GM19351 (cell line): ENCODE results near the gene MARCKSL1.

ENCODE experiments used
- ATAC-seq: cut with Tn5 transposase; IDR thresholded peaks from one replicate; pipeline ENCODE4 v1.9.1; 2021; ENCODE audit warnings: mild to moderate bottlenecking, moderate library complexity; ENCODE audit not compliant: unreplicated experiment

The MARCKSL1 gene

DNA sequence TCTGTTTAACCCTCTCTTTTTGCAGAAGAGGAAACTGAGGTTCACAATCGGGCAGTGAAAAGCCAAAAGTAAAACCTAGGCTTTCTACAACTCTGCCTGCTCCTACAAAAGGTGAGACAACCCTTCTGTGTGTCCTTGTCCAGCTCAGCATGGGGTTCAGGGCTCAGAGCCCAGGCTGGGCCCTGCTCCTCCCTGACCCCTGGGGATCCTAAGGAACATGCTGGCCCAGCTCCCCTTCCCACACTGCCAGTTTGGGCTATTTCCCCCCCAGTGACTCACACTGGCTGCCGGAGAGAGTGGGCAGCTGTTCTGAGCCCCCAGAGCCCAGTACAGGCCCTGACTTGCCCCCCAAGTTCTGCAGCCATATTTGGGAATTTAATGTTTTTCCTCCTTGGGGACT is 17.4 kb upstream of the MARCKSL1 start:
- no peak for ATAC-seq

DNA sequence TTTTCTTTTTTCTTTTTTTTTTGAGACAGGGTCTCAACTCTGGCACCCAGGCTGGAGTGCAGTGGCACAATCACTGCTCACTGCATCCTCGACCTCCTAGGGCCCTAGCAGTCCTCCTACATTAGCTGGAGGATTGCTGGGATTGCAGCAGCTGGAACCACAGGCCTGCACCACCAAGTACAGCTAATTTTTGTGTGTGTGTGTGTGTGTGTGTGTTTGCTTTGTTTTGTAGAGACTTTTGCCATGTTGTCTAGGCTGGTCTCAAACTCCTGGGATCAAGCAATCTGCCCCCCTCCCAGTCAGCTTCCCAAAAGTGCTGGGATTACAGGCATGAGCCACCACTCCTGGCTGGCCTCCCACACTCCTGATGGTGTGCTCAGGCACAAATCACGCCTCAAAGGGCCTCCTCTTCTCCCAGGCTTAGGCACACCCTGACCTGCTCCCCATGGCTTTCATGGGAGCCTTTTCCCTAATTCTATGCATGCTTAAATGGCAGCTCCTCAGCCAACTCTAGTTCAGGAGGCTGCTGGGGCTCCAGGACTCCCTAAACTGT is 16.9 kb upstream of the MARCKSL1 start:
- no peak for ATAC-seq

DNA sequence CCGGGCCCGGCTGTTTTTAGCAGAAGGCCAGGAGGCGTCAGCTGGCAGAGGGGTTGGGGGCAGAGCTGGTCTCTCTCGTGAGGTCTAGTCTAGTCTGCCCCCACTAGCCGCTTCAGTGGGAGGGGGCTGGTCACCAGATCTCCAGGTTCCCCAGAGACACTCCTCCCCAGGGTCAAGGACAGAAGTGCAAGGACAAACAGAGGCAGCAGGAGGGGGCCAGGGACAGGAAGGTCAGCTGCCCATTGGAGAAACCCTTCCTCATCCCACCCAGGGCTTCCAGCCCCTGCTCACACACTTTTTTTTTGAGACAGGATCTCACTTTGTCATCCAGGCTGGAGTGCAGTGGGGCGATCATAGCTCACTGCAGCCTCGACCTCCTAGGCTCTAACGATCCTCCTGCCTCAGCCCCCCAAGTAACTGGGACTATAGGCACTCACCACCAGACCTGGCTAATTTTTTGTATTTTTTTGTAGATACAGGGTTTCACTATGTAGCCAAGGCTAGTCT is 16.3 kb upstream of the MARCKSL1 start:
- ATAC-seq = no peak

DNA sequence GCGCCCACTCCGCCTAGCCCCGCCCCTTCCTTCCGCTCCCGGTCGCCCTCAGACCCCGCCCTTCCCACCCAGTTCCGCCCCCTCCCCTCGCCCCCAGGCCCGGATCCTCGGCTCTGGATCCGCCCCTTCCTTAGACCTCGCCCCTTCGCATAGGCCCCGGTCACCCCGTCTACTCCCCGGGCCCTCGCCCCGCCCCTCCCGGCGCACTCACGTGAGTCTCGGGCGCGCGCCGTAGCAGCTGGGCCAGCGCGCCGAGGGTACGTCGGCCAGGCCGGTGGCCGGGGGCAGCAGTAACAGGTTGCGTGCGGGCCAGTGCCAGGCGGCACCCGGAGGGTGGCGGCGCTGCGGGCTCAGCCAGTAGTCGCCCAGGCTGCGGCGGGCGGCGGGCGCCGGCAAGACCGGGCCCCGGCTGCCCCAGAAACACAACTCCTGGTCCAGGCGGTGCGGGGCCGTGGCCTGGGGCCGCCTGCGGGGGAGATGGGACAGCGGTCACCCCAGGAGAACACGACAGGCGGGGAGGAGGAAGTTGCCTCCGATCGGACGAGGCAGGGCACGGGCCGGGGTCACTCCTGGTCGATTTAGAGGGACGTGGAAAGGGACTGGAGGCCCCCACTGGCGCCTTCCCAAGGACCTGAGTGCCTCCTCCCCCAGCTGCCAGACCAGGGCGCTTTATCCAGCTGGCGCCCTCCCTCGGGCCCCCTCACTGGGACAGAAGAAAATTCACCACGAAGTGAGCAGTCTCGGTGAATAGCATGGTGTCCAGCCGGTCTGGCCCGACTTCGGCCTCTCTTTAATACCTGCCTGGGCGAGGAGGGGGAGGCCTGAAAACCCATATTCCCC is 15.6 kb upstream of the MARCKSL1 start:
- peak; percentile 91 for ATAC-seq

DNA sequence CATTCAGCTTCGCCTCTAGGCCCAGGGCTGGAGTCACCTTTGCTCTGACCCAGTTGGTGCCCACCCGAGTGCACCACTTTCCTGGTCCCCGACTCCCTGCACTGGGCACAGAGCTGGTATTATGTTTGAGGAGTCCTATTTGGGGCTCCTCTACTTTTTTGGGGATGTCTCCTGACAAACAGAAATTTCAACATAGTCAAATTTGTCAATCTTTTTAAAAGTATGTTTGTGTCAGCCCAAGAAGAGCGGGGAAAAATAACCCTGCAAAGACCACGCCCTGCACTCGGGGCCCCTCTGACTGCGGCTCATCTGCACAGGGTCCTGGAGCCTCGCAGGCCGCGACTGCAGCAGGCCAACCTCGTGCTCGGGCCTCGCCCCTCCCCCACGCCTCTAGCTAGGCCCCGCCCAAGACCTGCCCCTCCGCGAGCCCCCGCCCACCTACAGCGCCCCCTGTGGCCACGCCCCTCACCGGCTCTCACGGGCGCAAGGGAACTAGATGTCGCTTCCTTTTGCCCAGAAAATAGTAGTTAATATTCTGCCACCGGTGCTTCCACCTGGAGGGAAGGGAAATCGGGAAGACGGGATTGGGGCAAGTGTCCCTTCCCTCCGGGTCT is 14.9 kb upstream of the MARCKSL1 start:
- ATAC-seq = peak; percentile 50

DNA sequence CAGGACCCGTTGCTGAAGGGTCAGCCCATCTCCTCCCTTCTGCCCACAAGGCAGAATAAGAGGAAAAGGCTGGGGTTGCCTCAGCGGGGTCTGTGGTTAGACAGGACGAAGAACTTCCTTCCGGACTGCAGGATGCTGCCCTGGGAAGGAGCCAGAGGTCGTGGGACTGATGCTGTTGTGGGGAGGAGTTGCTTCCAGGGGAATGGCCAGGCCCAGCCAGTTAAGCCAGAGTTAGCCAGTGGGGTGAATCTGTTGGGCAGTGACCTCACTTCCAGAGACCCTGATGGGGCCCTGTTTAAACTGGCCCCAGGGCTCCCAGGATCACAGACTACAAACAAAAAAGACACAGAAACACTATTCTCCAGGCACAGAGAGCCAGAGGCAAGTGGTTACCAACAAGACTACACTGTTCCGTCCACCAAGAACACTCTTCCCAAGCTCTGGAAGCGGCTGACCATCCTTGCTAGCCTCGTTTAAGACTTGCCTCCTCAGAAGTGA is 13.2 kb upstream of the MARCKSL1 start:
- ATAC-seq = no peak

DNA sequence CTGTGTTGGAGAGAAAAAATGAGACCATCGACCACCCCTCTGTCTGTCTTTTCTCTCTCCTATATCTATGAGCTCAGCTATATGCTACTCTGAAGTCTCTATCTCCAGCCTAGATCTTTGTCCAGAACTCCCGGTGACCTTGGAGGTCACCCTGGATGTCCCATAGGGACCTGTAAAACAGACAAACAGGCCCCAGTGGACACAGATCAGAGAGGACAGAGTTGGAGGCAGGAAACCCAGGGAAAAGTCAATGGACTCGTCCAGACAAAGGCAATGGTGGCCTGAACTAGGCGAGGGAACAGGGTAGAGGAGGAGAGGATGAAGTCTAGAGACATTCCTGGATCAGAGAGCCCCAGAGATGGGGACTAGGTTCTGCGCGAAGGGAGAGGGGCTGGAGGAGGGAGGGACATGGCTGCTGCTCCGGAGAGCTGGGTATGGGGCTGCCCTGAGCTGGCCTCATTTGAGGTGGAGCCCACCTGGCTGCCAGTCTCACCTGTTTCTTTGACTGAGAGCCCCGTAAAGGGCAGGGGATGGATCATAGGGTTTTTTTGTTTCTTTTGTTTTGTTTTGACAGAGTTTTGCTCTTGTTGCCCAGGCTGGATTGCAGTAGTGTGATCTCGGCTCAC is 10.6 kb upstream of the MARCKSL1 start:
- ATAC-seq = no peak

DNA sequence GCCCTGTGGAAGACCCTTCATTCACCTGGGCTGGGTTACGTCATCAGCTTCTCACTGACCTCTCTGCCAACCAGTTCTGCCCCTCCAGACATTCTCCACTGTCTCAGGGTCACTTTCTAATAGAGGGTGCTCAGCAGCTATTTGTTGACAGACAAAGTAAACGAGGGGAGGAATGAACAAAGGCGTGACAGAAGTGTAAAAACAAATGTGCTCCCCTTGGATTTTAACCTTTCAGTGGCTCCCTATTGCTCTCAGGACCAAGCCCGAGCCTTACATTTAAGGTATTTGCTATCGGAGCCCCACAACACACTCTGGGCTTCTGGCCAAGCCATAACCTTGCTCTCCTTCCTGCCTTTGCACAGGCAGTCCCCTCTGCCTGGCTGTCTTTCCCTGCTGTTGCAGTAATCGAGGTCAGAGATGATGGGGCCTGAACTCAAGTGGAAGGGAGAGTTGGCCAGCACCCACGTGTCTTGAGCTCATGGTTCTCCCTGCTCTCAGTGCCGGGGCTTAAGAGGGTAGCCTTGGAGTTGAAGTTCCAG is 9.3 kb upstream of the MARCKSL1 start:
- no peak for ATAC-seq

DNA sequence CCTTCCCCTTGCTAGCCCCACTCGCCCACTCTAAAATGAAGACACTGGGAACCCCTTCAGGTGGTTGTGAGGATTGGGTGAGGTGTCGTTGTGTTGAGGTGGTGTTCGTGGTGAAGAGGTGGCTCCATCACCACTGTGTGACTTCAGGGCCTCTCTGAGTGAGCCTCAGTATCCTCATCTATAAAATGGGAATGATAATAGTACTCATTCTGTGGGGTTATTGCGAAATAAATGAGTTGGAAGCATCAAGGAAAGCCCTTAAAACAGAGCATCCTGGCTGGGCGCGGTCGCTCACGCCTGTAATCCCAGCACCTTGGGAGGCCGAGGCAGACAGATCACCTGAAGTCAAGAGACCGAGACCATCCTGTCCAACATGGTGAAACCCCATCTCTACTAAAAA is 6.7 kb upstream of the MARCKSL1 start:
- no peak for ATAC-seq

DNA sequence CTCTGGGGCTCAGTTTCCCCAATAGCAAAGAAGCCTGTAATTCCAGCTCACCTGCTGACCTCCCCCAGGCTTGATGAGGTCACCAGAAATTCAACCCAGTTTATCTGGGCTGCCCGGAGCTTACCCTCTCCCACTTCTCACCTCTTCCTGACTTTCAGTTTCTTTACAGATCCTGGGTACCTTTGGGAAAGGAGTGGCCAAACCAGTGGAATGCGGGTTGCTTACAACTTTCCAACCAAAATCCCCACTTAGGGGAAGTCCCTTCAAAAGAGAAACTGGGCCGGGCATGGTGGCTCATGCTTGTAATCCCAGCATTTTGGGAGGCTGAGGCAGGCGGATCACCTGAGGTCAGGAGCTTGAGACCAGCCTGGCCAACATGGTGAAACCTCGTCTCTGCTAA is 5.9 kb upstream of the MARCKSL1 start:
- no peak for ATAC-seq

DNA sequence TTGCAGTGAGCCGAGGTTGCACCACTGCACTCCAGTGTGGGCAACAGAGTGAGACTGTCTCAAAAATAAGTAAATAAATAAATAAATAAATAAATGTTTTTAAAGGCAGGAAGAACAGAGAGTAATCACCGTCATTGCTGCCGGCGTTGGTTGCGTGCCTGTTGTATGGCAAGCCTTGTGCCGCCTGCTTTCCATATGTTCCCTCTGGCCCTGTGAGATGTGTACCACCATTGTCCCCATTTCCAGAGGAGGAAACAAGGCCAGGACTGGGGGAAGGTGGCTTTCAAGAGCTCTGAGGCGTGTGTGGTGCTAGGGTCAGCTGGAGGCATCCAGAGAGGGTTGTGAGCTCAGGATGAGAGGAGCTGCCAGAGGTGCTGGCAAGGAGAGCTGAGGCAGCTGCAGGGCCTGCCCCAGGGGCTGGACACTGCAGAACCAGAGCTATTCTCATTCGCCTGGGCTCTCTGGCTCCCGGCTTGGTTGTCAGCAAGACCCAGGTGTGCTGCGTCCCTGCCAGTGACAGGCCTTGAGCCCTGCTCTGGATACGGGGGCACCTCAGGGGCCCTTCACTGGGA is 5.2 kb upstream of the MARCKSL1 start:
- ATAC-seq = no peak

DNA sequence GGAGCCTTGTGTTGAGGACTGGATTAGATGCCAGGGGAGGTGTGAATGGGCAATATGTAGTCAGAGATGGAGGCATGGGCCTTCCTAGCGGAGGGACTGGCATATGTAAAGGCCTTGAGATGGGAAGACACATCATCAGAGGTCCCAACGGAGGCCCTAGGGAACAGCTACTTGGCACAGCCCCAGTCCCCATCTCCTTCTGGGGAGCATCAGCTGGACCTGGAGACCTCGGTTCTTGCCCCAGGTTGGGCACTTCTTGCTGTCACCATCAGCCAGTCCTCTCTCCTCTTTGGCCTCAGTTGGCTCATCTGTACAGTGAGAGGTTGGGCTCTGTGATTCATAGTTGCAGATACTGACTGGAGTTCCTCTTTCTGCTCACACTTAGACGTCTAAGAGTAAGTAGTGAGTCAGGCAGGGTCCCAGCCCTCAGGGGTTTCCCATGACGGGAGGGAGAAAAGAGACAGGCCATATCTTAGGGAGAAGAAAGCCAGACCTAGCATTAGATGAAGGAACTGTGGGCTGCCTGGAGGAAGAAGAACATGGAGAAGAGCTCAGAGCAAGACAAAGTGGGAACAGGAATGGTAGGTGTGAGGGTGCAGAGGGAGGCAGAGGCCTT is 3.4 kb upstream of the MARCKSL1 start:
- ATAC-seq = no peak

DNA sequence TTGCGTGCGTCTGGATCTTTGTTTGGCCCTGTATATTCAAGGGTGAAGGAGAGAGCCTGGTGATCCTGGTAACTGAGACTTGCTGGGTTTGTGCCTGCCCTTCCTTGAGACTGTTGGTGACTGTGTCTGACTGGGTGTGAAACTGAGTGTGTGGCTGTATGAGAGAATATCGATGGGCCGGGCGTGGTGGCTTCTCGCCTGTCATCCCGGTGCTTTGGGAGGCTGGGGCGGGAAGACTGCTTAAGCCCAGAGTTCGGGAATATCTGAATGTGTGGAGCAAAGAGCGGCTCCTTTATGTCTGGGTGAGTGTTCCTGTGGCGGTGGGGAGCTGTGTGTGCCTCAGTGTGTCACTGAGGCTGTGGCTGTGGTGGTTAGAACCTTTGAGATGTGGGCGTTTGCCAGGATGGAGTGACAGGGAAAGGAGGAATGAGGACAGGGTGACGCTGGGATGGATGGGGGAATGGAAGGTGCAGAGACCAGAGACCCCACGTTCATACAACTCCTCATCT is 2.7 kb upstream of the MARCKSL1 start:
- no peak for ATAC-seq

DNA sequence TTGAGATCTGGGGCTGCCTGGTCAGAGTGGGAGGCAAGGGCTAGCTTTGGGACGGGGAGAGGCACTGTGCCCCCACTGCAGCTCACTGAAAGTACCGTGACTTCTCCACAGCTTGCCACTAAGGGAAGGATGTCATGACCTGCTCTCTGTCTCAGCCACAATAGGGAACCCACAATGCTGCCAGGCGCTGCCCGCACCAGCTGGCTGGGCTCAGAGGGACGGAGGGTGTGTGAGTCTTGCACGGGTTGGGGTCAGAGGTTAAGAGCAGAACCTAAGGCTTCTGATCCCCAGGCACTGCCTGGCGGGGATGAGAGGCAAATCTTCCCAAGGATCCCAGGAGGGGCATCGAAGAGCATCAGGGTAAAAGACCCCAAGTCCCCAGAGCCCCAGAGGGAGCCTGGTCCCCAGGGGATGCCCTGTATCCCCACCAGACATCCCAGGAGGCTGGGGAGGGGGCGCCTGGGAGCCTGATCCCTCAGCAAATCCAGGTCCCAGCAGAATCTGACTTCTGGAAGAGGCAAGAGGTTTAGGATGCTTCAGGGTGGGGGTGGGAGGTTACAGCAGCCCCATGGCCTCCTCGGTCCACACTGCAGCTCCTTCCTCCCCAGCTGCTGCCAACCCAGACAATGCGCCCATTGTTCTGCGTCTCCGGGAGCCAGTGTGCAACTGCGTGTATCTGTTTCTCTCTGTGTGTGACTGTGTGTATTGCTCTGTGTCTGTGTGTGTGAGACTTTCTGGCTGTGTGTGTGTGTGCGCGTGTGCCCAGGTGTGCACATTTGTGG is 2.0 kb upstream of the MARCKSL1 start:
- ATAC-seq = no peak

DNA sequence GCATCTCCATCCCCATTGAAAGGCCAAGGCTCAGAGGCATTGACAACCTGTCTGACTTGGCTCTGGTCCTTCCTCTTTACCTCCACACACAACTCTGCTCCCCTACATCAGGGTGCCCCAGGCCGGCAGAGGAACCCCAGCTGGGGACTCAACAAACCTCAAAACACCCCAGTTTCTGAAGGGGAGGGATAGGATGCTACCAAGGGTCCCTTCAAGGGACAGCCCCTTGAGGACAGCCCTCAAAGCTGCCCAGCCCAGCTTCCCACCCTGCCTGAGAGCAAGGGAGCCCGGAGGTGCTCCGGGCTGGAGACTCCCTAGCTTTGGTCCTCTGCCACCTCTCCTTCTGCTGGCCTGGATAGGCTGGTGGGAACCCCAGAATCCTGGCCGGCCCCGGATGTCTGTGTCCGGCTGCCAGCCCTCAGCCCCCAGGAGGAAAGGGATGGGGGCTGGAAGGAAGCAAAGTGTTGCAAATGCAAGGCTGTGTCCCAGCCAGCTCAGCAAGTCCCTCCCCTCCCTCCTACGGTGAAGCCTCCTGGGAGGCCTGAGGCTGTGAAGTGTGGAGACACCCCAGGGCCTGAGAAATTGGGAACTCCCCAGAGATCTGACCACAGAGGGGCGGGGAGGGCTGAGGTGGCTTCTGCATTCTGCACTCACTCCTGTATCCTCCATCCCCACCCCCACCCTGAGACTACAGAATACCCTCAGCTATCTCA is 1.1 kb upstream of the MARCKSL1 start:
- no peak for ATAC-seq

DNA sequence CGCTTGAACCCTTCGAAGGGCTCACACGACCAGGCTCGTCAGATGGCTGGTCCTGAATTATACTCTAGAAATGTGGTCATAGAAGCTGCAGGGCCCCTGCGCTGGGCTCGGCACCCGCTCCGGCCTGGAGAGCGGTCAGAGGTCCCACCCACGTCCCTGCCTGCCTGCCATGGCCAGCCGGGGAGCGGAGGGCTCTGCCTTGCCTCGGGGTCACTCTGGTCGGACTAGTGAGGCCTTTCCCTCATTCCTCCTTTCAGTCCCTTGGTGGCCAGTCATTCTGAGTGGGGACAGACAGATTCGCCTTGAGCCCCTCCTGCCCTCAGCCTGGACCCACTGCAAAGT is 529 bp upstream of the MARCKSL1 start:
- no peak for ATAC-seq

DNA sequence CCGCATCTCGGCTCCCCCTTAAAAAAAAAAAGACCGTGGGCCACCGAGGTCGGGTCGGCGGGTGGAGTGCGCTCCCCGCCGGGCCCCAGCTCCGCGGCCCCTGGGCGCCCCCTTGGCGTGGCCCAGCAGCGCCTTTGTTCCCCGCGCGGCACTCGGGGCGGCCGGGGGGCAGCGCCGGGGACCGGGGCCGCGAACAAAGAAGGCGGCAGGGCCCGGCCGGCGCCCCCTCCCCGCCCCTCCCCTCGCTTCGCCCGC is 571 bp downstream of the MARCKSL1 start:
- no peak for ATAC-seq

DNA sequence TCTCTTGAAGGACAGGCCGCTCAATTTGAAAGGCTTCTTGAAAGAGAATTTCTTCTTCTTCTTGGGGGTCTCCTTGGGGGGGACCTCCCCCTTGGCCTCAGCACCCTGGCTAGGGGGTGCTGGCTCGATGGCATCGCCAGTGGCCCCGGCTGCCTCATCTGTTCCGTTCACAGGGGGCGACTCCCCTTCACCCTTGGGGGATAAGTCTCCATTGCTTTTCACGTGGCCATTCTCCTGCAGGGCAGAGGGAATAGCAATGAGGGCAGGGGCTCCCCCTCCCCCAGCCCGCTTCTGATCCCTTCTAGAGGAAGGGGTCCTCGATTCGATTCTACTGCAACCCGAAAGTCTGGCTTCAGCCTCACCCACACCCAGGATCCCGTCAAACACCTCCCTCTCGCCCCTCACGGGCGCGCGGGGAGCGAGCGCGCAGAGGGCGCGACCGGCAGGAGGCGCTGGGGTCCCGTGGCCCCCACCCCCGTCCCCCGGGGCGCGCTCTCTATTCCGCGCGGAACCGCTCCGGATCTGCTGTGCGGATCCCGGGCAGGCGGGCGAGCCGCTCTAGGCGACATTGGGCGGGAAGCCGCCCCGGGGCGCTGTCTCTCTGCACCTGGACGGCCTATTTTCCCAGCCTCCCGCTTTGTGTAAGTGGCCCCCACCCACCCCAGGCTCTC is 1.0 kb downstream of the MARCKSL1 start:
- no peak for ATAC-seq
